WTC11 (cell line): ENCODE results near the gene LRRIQ1. TPM values are rescaled to one million over a fixed set of nuclear protein-coding genes. Genes with fewer than 3 reads are reported as not detected.

Experiments
- ATAC-seq: fragments of 200-7000 bp; cut with Tn5 transposase; 2 replicates; pipeline ENCODE4 v1.10.0; 2021; ENCODE audit warnings: mild to moderate bottlenecking, moderate library complexity
- CTCF ChIA-PET: fragments of 300-600 bp; sonication (Branson Sonifier 250); formaldehyde crosslinking; loops from one replicate; lab custom pipeline; 2021; ENCODE audit warnings: antibody characterized with exemption; lab: Charles Lee
- POLR2A ChIA-PET: fragments of 350-600 bp; sonication (Branson Sonifier 250); formaldehyde crosslinking; loops from one replicate; lab custom pipeline; 2021; ENCODE audit warnings: antibody characterized with exemption; lab: Charles Lee
- DNase-seq: peaks from one replicate; pipeline ENCODE4 v3.0.0; 2021; ENCODE audit warnings: low spot score
- H3K27ac Mint-ChIP-seq: 2 replicates; pipeline ENCODE4 v1.8.0; 2021; ENCODE audit warnings: mixed read lengths
- H3K27me3 Mint-ChIP-seq: 2 replicates; pipeline ENCODE4 v1.8.0; 2021; ENCODE audit warnings: low read depth, mild to moderate bottlenecking, moderate library complexity, mixed read lengths
- H3K36me3 Mint-ChIP-seq: 2 replicates; pipeline ENCODE4 v1.8.0; 2021; ENCODE audit warnings: mixed read lengths
- H3K4me1 Mint-ChIP-seq: 2 replicates; pipeline ENCODE4 v1.8.0; 2022; ENCODE audit warnings: mixed read lengths
- H3K4me3 Mint-ChIP-seq: 2 replicates; pipeline ENCODE4 v1.8.0; 2021; ENCODE audit warnings: mild to moderate bottlenecking, moderate library complexity, mixed read lengths
- H3K9me3 Mint-ChIP-seq: 2 replicates; pipeline ENCODE4 v1.8.0; 2021; ENCODE audit warnings: mixed read lengths
- ATF1 ChIP-seq: sonication (generic); formaldehyde crosslinking; IDR thresholded peaks from 2 replicates; pipeline ENCODE4 v1.8.1; 2023; ENCODE audit warnings: mild to moderate bottlenecking, moderate library complexity, missing genetic modification reagents
- CREB1 ChIP-seq: sonication (generic); formaldehyde crosslinking; IDR thresholded peaks from 2 replicates; pipeline ENCODE4 v1.8.0; 2023; ENCODE audit warnings: mild to moderate bottlenecking, missing genetic modification reagents
- CREM ChIP-seq: sonication (generic); formaldehyde crosslinking; IDR thresholded peaks from 2 replicates; pipeline ENCODE4 v1.8.1; 2022; ENCODE audit warnings: mild to moderate bottlenecking, missing genetic modification reagents, moderate library complexity
- ETV6 ChIP-seq: sonication (generic); formaldehyde crosslinking; IDR thresholded peaks from 2 replicates; pipeline ENCODE4 v1.8.1; 2022; ENCODE audit warnings: mild to moderate bottlenecking, missing genetic modification reagents
- FOXK1 ChIP-seq: sonication (generic); formaldehyde crosslinking; IDR thresholded peaks from 2 replicates; pipeline ENCODE4 v1.8.0; 2022; ENCODE audit warnings: mild to moderate bottlenecking, moderate library complexity, missing genetic modification reagents
- HMGA2 ChIP-seq: fragments of 250-450 bp; sonication (Bioruptor Pico); IDR thresholded peaks from 2 replicates; pipeline ENCODE4 v1.4.0; 2021; ENCODE audit warnings: mild to moderate bottlenecking, moderate library complexity
- IRF2 ChIP-seq: sonication (generic); formaldehyde crosslinking; IDR thresholded peaks from 2 replicates; pipeline ENCODE4 v1.8.0; 2022; ENCODE audit warnings: low read depth, missing genetic modification reagents, borderline replicate concordance
- JUN ChIP-seq: sonication (generic); formaldehyde crosslinking; IDR thresholded peaks from 2 replicates; pipeline ENCODE4 v1.8.0; 2023; ENCODE audit warnings: mild to moderate bottlenecking, missing genetic modification reagents
- TEAD1 ChIP-seq: sonication (generic); formaldehyde crosslinking; IDR thresholded peaks from 2 replicates; pipeline ENCODE4 v1.8.0; 2022; ENCODE audit warnings: mild to moderate bottlenecking, missing genetic modification reagents
- ZBTB21 ChIP-seq: sonication (generic); formaldehyde crosslinking; IDR thresholded peaks from 2 replicates; pipeline ENCODE4 v1.8.1; 2023; ENCODE audit warnings: mild to moderate bottlenecking, missing genetic modification reagents, borderline replicate concordance
- ZNF121 ChIP-seq: sonication (generic); formaldehyde crosslinking; IDR thresholded peaks from 2 replicates; pipeline ENCODE4 v1.8.0; 2023; ENCODE audit warnings: missing genetic modification reagents
- ZNF232 ChIP-seq: sonication (generic); formaldehyde crosslinking; IDR thresholded peaks from 2 replicates; pipeline ENCODE4 v1.8.0; 2022; ENCODE audit warnings: mild to moderate bottlenecking, missing genetic modification reagents
- ZNF317 ChIP-seq: sonication (generic); formaldehyde crosslinking; IDR thresholded peaks from 2 replicates; pipeline ENCODE4 v1.8.1; 2023; ENCODE audit warnings: low read depth, mild to moderate bottlenecking, moderate library complexity, missing genetic modification reagents, borderline replicate concordance
- ZNF416 ChIP-seq: fragments of 250-450 bp; sonication (Bioruptor Pico); IDR thresholded peaks from 2 replicates; pipeline ENCODE4 v1.9.0; 2021; ENCODE audit warnings: mild to moderate bottlenecking, inconsistent platforms
- total RNA-seq: library from RNA; stranded (reverse); gene quantifications from 3 replicates; pipeline ENCODE4 v1.2.3, GENCODE V29; 2021
- TF ChIP-seq, protein P1 (sequence below): sonication (generic); formaldehyde crosslinking; IDR thresholded peaks from 2 replicates; pipeline ENCODE4 v1.8.0; 2022; ENCODE audit warnings: mild to moderate bottlenecking, missing genetic modification reagents
- TF ChIP-seq, protein P2 (sequence below): sonication (generic); formaldehyde crosslinking; IDR thresholded peaks from 2 replicates; pipeline ENCODE4 v1.8.0; 2023; ENCODE audit warnings: mild to moderate bottlenecking, missing genetic modification reagents
- TF ChIP-seq, protein P3 (sequence below): sonication (generic); formaldehyde crosslinking; IDR thresholded peaks from 2 replicates; pipeline ENCODE4 v1.8.1; 2022; ENCODE audit warnings: mild to moderate bottlenecking, missing genetic modification reagents, moderate library complexity, borderline replicate concordance
- TF ChIP-seq, protein P4 (sequence below): sonication (generic); formaldehyde crosslinking; IDR thresholded peaks from 2 replicates; pipeline ENCODE4 v1.8.0; 2022; ENCODE audit warnings: missing genetic modification reagents
- TF ChIP-seq, protein P5 (sequence below): sonication (generic); formaldehyde crosslinking; IDR thresholded peaks from 2 replicates; pipeline ENCODE4 v1.8.0; 2022; ENCODE audit warnings: mild to moderate bottlenecking, missing genetic modification reagents
- TF ChIP-seq, protein P6 (sequence below): sonication (generic); formaldehyde crosslinking; IDR thresholded peaks from 2 replicates; pipeline ENCODE4 v1.8.0; 2022; ENCODE audit warnings: mild to moderate bottlenecking, missing genetic modification reagents

Gene LRRIQ1
- total RNA-seq, 1 experiment from 2014 or later = 1.3 TPM

DNA sequence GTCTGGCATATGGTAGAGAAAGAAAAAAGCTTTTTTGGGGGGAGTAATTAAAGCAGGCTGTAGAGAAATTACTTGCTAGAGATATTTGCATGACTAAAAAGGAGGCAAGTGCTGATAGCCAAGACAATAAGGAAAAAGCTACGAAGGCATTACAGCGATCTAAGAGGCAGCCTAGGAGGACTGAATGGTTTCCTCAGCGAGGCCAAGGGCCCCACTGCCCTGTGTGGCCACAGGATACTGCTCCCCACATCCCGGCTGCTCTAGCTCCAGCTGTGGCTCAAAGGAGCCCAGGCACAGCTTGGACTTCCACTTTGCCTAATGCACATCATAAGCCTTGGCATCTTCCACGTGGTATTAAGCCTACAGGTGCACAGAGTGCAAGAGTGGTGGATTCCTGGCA lies 53.6 kb downstream of the LRRIQ1 start (continued):
- TF ChIP-seq, protein P1, sequence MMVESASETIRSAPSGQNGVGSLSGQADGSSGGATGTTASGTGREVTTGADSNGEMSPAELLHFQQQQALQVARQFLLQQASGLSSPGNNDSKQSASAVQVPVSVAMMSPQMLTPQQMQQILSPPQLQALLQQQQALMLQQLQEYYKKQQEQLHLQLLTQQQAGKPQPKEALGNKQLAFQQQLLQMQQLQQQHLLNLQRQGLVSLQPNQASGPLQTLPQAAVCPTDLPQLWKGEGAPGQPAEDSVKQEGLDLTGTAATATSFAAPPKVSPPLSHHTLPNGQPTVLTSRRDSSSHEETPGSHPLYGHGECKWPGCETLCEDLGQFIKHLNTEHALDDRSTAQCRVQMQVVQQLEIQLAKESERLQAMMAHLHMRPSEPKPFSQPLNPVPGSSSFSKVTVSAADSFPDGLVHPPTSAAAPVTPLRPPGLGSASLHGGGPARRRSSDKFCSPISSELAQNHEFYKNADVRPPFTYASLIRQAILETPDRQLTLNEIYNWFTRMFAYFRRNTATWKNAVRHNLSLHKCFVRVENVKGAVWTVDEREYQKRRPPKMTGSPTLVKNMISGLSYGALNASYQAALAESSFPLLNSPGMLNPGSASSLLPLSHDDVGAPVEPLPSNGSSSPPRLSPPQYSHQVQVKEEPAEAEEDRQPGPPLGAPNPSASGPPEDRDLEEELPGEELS = no peak

DNA sequence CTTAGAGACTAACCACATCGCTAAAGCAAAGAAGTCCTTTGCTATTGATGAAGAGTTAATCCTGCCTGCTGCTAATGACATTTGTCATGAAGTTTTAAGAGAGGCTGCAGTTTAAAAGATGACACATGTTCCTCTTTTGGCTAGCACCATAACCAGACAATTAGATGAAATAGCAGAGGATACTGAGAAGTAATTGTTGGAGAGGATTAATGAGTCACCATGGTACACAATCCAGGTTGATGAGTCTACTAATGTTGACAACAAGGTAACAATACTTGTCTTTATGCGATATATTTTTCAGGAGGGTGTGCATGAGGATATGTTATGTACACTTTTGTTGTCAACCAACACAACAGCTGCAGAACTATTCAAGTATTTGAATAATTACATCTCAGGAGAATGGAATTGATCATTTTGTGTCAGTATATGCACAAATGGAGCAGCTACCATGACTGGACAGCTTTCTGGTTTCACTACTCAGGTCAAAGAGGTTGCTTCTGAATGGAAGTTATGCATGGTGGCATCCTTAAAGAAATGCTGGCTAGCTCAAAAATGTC lies 56.7 kb downstream of the LRRIQ1 start:
- DNase-seq = no peak
- TF ChIP-seq, protein P2, sequence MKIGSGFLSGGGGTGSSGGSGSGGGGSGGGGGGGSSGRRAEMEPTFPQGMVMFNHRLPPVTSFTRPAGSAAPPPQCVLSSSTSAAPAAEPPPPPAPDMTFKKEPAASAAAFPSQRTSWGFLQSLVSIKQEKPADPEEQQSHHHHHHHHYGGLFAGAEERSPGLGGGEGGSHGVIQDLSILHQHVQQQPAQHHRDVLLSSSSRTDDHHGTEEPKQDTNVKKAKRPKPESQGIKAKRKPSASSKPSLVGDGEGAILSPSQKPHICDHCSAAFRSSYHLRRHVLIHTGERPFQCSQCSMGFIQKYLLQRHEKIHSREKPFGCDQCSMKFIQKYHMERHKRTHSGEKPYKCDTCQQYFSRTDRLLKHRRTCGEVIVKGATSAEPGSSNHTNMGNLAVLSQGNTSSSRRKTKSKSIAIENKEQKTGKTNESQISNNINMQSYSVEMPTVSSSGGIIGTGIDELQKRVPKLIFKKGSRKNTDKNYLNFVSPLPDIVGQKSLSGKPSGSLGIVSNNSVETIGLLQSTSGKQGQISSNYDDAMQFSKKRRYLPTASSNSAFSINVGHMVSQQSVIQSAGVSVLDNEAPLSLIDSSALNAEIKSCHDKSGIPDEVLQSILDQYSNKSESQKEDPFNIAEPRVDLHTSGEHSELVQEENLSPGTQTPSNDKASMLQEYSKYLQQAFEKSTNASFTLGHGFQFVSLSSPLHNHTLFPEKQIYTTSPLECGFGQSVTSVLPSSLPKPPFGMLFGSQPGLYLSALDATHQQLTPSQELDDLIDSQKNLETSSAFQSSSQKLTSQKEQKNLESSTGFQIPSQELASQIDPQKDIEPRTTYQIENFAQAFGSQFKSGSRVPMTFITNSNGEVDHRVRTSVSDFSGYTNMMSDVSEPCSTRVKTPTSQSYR (CRISPR knock-in tag) = no peak
- TF ChIP-seq, protein P3, sequence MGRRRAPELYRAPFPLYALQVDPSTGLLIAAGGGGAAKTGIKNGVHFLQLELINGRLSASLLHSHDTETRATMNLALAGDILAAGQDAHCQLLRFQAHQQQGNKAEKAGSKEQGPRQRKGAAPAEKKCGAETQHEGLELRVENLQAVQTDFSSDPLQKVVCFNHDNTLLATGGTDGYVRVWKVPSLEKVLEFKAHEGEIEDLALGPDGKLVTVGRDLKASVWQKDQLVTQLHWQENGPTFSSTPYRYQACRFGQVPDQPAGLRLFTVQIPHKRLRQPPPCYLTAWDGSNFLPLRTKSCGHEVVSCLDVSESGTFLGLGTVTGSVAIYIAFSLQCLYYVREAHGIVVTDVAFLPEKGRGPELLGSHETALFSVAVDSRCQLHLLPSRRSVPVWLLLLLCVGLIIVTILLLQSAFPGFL (CRISPR knock-in tag) = no peak
- TF ChIP-seq ZNF317 (CRISPR knock-in tag) (no peak), ZNF416 (CRISPR knock-in tag) (no peak), CREB1 (CRISPR knock-in tag) (no peak), ZNF232 (CRISPR knock-in tag) (no peak)
- ATAC-seq = no peak
- no peak overlapping the region for H3K4me3 Mint-ChIP-seq
- peaks cover 19% of the 10 kb centered on the region for H3K4me1 Mint-ChIP-seq
- H3K36me3 Mint-ChIP-seq = peaks cover 5% of the 10 kb centered on the region
- CTCF ChIA-PET = no interaction called here
- H3K27ac Mint-ChIP-seq = no peak overlapping the region
- peaks cover 11% of the 10 kb centered on the region for H3K9me3 Mint-ChIP-seq
- POLR2A ChIA-PET = no interaction called here
- H3K27me3 Mint-ChIP-seq = no peaks in the 10 kb centered on the region; the same call in 1 of the 2 replicates

DNA sequence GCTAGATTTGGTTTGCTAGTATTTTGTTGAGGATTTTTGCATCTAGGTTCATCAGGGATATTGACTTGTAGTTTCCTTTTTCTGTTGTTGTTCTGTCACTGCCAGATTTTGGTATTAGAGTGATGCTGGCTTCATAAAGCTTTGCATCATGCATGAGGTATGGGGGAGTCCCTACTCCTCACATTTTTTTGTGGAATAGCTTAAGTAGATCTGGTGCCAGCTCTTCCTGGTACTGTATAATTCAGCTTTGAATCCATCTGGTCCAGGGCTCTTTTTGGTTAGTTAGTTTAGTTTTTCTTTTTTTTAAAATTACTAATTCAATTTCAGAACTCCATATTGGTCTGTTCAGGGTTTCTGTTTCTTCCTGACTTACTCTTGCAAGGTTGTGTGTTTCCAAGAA lies 59.4 kb downstream of the LRRIQ1 start:
- POLR2A ChIA-PET = no interaction called here
- Mint-ChIP-seq H3K36me3 (no peaks in the 10 kb centered on the region), H3K4me1 (peaks cover 7% of the 10 kb centered on the region; the same call in 1 of the 2 replicates), H3K9me3 (no peaks in the 10 kb centered on the region), H3K27me3 (no peaks in the 10 kb centered on the region; the same call in 1 of the 2 replicates), H3K4me3 (no peak overlapping the region), H3K27ac (no peak overlapping the region)
- ATAC-seq (no peak), DNase-seq (no peak)
- CTCF ChIA-PET = no interaction called here
- TF ChIP-seq, protein P4, sequence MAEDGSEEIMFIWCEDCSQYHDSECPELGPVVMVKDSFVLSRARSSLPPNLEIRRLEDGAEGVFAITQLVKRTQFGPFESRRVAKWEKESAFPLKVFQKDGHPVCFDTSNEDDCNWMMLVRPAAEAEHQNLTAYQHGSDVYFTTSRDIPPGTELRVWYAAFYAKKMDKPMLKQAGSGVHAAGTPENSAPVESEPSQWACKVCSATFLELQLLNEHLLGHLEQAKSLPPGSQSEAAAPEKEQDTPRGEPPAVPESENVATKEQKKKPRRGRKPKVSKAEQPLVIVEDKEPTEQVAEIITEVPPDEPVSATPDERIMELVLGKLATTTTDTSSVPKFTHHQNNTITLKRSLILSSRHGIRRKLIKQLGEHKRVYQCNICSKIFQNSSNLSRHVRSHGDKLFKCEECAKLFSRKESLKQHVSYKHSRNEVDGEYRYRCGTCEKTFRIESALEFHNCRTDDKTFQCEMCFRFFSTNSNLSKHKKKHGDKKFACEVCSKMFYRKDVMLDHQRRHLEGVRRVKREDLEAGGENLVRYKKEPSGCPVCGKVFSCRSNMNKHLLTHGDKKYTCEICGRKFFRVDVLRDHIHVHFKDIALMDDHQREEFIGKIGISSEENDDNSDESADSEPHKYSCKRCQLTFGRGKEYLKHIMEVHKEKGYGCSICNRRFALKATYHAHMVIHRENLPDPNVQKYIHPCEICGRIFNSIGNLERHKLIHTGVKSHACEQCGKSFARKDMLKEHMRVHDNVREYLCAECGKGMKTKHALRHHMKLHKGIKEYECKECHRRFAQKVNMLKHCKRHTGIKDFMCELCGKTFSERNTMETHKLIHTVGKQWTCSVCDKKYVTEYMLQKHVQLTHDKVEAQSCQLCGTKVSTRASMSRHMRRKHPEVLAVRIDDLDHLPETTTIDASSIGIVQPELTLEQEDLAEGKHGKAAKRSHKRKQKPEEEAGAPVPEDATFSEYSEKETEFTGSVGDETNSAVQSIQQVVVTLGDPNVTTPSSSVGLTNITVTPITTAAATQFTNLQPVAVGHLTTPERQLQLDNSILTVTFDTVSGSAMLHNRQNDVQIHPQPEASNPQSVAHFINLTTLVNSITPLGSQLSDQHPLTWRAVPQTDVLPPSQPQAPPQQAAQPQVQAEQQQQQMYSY = no peak
- TF ChIP-seq ZBTB21 (CRISPR knock-in tag) = no peak
- TF ChIP-seq ZNF416 (CRISPR knock-in tag) = no peak
- TF ChIP-seq ETV6 (CRISPR knock-in tag) = no peak
- no peak for TF ChIP-seq HMGA2 (CRISPR knock-in tag)
- no peak for TF ChIP-seq ATF1 (CRISPR knock-in tag)
- TF ChIP-seq, protein P5, sequence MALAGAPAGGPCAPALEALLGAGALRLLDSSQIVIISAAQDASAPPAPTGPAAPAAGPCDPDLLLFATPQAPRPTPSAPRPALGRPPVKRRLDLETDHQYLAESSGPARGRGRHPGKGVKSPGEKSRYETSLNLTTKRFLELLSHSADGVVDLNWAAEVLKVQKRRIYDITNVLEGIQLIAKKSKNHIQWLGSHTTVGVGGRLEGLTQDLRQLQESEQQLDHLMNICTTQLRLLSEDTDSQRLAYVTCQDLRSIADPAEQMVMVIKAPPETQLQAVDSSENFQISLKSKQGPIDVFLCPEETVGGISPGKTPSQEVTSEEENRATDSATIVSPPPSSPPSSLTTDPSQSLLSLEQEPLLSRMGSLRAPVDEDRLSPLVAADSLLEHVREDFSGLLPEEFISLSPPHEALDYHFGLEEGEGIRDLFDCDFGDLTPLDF (CRISPR knock-in tag) = no peak
- no peak for TF ChIP-seq TEAD1 (CRISPR knock-in tag)
- no peak for TF ChIP-seq JUN (CRISPR knock-in tag)
- no peak for TF ChIP-seq IRF2 (CRISPR knock-in tag)
- no peak for TF ChIP-seq FOXK1 (CRISPR knock-in tag)
- TF ChIP-seq, protein P6, sequence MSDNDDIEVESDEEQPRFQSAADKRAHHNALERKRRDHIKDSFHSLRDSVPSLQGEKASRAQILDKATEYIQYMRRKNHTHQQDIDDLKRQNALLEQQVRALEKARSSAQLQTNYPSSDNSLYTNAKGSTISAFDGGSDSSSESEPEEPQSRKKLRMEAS = no peak
- no peak for TF ChIP-seq CREM
- no peak for TF ChIP-seq ZNF121
